Transverse colon (tissue), 4 donors: Measurements from ENCODE around the gene EID2B.

Experiments
- CTCF ChIP-seq, 5 experiments: fragments of 200-600 bp in 3 of 5; fragments of 450-650 bp in 2 of 5; sonication (generic) in 3 of 5; IDR thresholded peaks; 1 replicate in 2 of 5; 2 replicates in 3 of 5; pipeline ENCODE4 v1.5.1; 2016 to 2017; ENCODE audit warnings: antibody characterized with exemption in 5 of 5, inconsistent platforms in 3 of 5, mild to moderate bottlenecking in 2 of 5, moderate library complexity in 1 of 5
- EP300 ChIP-seq: sonication (generic); formaldehyde crosslinking; IDR thresholded peaks from one replicate; pipeline ENCODE4 v1.6.1; 2017; ENCODE audit warnings: antibody characterized with exemption, low read depth
- POLR2A ChIP-seq: fragments of 450-650 bp; IDR thresholded peaks from one replicate; pipeline ENCODE4 v1.6.1; 2016; ENCODE audit warnings: antibody characterized with exemption, mild to moderate bottlenecking, moderate library complexity
- POLR2AphosphoS5 ChIP-seq, 3 donors: sonication (generic); formaldehyde crosslinking; IDR thresholded peaks; one replicate each; pipeline ENCODE4 v1.6.1; 2016; ENCODE audit warnings: antibody characterized with exemption in 3 of 3

GRCh38 chr19:39539518-39540332, 7.1 kb upstream of the EID2B start, which contains the start of gene EID2:
- TF ChIP-seq EP300, result no peak
- peak; percentile 78 to 85 (median 81) for TF ChIP-seq CTCF (IDR thresholded peaks at IDR 0.05)
- TF ChIP-seq POLR2A, result peak; percentile 69
- peak; percentile 85 to 91 (median 86) for TF ChIP-seq POLR2AphosphoS5 (IDR thresholded peaks at IDR 0.05)
